Measurements from ENCODE around the gene NFKB1. TPM values are rescaled to one million over a fixed set of nuclear protein-coding genes. Genes with fewer than 3 reads are reported as not detected.

NFKB1 gene
- total and polyA plus RNA-seq, 9 of the 15 experiments (the other 6 are each of a cell fraction or from before 2014, with no cell fraction given), result 2.4 to 14.5 (median 10.3) TPM

DNA sequence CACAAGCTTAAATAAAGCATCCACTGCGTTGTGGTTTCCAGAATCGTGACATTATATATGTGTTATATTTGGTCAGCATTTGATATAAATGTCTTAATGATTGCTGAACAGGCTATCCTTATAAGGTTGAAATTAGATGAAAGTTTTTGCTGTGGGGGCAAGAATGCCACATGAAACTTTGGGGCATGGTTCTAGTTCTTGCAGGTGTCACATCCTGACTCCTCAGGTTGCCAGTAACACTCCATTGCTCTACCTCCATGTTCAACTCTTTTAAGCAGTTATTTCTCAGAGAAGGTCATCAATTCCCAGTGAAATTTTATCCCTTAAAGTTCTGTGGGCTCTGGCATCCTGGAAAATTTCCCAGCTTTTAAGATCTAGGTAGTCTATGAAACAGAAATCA lies 33.7 kb downstream of the NFKB1 start:
- peaks cover 4% of the 10 kb centered on the region; the same call in 1 of the 3 replicates for H3K36me3 ChIP-seq (ENCODE audit: control insufficient read depth, insufficient read depth, low read length)
- BruUV-seq (replicated peaks), result no TSS peak
- no peak for TF ChIP-seq IRF1 (CRISPR knock-in tag; IDR thresholded peaks at IDR 0.05; ENCODE audit: borderline replicate concordance)
- no peak for TF ChIP-seq PKNOX1 (IDR thresholded peaks at IDR 0.05)
- no peak for TF ChIP-seq CREB3 (tag; conservative IDR thresholded peaks at IDR 0.05; ENCODE audit: low read depth)
- no peak for TF ChIP-seq ZNF316 (IDR thresholded peaks at IDR 0.05)
- no peak overlapping the region for H3K4me2 ChIP-seq (ENCODE audit: insufficient read depth, low read length)
- no peak overlapping the region for H3K4me3 ChIP-seq
- intact Hi-C loops (cut with micrococcal nuclease), result no loop called here
- H3K27me3 ChIP-seq (ENCODE audit: control insufficient read depth in 2 of 2, insufficient read depth in 2 of 2, low read length in 2 of 2), result no peaks in the 10 kb centered on the region
- no peaks in the 10 kb centered on the region for H3K9me1 ChIP-seq (ENCODE audit: control insufficient read depth, insufficient read depth, low read length)
- CTCF ChIA-PET (ENCODE audit: low intra/inter-chr PET ratio), result no interaction called here
- H2AFZ ChIP-seq (ENCODE audit: low read depth, low read length), result no peak overlapping the region
- H3K27ac ChIP-seq (ENCODE audit: extremely low read depth, low read depth, low read length), result no peak overlapping the region
- H3K4me1 ChIP-seq (replicated peaks in 1 of 2; ENCODE audit: control insufficient read depth in 2 of 2, insufficient read depth in 2 of 2, low read length in 2 of 2), result no peaks in the 10 kb centered on the region
- 59% methylated on average over 2 of the region's 2 CpGs for WGBS (ENCODE audit: insufficient coverage, low coverage, missing lambda C conversion rate)
- POLR2A ChIA-PET, result no interaction called here
- no peaks in the 10 kb centered on the region for H4K20me1 ChIP-seq (replicated peaks; ENCODE audit: control insufficient read depth, insufficient read depth, low read length)
- no peaks in the 10 kb centered on the region for H3K79me2 ChIP-seq (ENCODE audit: control insufficient read depth, insufficient read depth, low read length)
- H3K9me3 ChIP-seq (replicated peaks; ENCODE audit: control insufficient read depth, insufficient read depth, low read depth, low read length), result no peaks in the 10 kb centered on the region
- no peak for DNase-seq (ENCODE audit: extremely low read depth in 1 of 4, low spot score in 3 of 4)
- no peak overlapping the region for H3K9ac ChIP-seq (ENCODE audit: insufficient read depth in 1 of 2, low read depth in 2 of 2, low read length in 2 of 2)
- no peak for FAIRE-seq
- in situ Hi-C loops (cut with MboI), result no loop called here
- ATAC-seq, result no peak

Measured in K562 (cell line).